Measurements from ENCODE around the gene MFNG.

MFNG gene

DNA sequence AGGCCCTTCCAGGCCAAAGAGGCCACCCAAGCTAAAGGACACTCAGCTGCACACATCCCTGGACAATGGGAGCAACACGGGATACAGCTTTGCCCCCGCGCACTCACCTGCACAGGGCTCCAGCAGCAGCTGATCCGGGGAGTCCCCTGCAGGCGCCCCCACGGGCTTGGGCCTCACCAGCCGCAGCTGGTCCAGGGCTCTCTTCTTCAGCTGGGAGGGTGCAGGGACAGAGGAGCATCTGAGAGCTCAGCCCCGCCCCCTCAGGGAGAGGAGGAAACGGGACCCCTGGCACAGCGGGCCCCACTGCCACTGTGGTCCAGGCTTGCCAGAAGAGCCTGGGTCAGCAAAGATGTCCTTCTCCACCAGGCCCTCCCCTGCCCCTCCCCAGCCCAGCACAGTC is 7.8 kb upstream of the MFNG start:
- no peak for DNase-seq (ENCODE audit: low read depth)

DNA sequence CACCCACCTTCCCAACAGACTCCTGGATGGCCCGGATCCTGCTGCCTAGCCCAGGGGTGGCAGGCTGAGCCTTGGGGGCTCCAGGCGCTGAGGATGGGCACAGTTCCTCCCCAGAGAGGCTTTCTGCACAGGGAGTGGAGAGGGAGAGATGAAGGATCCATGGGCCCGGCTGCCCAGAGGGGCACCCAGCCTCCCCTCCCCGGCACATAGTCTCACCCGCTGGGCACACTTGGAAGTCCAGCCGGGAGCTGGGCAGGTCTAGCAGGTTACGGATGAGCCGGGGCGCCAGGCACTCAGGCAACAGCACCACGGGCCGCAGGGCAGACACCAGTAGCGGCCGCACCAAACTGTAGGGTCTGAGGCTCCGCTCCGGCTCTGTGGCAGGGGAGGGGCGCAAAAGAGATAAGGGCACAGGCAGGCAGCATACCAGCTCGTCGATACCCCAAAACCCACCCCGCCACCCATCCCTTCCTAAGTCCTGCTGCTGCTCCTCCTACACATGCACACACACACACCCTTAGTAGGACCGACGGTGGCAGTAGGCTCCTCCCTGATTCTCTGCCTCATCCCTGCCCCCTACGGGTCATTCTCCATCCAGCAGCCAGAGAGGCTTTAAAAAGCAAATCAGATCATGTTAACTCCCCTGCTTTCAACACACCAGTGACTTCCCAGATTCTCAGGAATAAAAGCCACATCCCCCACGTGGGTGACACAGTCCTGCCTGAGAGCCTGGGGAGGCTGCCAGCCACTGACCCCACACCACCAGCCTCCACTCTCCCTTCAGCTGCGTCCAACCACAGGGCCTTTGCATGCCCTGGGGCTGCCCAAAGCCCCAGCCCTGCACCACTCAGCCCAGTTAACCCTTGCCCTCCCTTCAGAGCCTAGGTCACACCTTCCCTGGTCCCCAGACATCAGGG is 6.5 kb upstream of the MFNG start:
- peak; percentile 23 for DNase-seq (ENCODE audit: low read depth)

DNA sequence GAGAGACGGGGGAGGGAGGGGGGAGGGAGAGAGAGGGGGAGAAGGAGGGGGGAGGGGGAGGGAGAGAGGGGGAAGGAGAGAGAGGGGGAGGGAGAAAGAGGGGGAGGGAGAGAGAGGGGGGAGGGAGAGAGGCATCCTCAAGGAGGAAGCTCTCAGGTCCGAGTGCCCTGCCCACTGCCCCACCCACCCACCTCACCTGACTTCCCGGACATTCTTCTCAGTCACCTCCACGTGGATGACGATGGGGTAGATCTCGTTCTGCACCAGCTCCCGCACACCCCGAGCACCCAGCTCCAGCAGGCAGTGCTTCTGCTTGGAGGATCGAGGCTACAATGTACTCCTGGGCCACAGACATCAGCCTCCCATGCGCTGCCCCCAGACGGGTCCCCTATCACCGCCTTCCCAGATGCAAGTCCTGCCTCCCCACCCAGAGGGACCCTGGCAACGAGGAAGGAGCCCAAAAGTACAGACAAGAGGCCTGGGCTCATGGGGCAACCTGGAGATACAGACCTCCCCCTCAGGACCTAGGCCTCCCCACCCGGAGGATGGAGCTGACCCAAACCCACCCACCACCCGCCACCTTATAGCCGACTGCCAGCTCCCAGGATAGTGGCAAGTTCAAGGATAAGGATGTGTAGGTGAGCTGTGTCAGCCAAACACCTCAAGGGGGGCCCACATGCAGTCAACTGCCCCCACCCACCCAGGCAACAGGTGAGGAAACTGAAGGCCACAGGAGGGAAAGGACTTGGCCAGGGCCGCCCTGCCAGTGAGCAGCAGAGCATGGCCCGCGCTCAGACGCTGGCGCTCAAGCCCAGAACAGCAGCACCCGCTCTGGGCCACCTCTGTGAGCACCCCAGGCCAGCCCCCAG is 5.6 kb upstream of the MFNG start:
- DNase-seq (ENCODE audit: low read depth) = no peak

DNA sequence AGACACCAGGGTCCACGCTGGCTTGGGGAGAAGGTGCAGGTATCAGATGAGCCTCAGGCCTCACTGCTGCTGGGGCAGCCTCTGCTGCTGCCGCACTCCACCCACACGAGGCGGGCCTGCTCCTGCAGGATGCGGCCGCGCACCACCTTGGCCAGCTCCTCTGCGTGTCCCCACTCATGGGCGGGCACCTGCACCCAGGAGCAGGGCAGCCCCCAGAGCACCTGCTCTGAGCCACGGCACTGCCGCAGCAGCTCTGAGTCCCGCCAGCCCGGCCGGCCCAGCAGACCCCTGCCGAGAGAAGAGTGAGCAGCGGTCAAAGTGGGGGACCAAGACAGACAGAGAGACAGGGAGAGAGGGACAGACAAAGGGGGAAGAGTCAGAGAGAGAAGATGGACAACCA is 4.9 kb upstream of the MFNG start:
- no peak for DNase-seq (ENCODE audit: low read depth)

DNA sequence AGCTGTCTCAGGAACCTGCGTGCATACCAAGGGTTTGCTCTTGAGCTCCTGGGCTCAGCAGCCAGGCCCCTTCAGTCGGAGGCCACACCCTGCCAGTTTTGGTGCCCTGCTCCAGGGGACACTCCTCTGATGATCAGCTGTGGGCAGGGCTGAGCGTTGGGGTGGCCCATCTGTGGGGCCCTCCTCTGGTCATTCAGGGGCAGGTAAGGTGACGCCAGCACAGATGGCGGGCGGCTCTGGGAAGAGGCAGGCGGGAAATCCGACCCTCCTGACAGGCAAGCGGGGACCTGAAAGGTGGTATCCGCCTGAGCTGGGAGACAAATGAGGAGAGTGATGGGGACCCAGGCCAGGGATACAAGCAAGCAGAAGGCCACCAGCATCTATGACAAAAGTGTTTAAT is 3.8 kb upstream of the MFNG start:
- no peak for DNase-seq (ENCODE audit: low read depth)

DNA sequence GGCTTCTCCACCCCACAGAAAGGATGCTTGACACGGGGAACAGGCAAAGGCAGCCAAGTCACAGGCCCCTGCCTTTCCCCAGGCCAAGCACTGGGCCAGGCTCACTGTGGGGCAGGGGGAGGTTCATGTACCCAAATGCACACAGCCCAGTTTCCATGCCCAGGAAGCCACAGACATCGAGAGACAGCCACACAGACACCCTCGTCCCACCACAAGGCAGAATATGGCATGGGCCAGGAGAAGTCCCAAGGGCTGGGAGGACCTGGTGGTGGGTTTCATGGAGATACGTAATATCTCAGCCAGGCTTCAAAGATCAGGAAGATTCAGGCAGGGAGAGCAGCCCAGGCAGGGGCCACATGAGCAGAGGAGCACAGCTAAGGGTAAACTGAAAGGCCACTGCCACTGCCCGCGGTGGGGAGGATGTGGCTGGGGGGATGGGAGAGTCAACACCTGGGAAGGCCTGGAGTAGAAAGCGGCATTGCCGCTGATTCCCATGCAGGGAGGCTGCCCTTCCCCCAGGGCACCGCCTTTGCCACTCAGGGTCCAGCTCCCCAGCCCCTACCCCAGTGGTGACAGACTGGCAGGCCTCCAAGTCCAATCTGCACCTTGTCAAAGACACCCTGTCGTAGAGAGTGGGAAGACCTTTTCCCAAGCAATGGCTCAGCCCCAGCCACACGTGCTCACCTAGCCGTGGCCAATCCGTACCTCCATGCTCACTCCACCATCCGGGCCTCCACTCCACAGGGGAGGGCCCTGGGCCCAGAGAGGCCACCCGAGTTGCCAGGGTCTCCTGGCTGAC is 2.4 kb upstream of the MFNG start:
- no peak for DNase-seq (ENCODE audit: low read depth)

DNA sequence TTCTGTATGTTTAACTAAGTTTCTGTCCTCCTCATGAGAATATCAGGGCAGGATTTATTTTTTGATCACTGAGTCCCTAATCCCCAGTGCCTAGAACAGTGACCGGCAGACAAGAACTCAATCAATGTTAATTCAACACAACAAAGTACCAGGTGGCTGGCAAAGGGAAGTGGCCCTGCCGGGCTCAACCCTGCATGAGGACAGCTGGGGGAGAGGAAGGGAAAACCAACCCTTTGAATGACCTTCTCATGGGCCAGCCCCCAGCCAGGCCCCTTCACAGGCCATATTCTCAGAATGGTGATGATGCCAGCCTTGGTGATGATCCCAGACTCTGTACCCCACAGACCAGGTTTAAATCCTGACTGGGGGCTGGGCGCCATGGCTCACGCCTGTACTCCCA is 1.4 kb upstream of the MFNG start:
- no peak for DNase-seq (ENCODE audit: low read depth)

DNA sequence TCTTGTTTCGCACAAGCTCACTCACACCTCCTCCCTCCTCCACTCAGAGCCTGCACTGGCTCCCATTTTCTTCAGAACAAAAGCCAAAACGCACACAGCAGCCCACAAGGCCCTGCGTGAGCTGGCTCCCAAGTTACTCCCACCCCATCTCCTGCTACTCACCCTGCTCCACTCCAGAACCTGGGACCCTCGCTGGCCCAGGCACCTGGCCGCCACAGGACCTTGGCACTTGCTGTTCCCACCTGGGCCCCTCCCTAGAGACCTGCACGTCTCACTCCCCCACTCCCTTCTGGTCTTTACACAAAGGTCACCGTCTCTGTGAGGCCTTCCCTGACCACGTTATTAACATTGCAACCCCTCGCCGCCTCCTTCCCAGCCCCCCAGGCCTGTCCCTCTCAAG is 945 bp upstream of the MFNG start:
- no peak for DNase-seq (ENCODE audit: low read depth)

DNA sequence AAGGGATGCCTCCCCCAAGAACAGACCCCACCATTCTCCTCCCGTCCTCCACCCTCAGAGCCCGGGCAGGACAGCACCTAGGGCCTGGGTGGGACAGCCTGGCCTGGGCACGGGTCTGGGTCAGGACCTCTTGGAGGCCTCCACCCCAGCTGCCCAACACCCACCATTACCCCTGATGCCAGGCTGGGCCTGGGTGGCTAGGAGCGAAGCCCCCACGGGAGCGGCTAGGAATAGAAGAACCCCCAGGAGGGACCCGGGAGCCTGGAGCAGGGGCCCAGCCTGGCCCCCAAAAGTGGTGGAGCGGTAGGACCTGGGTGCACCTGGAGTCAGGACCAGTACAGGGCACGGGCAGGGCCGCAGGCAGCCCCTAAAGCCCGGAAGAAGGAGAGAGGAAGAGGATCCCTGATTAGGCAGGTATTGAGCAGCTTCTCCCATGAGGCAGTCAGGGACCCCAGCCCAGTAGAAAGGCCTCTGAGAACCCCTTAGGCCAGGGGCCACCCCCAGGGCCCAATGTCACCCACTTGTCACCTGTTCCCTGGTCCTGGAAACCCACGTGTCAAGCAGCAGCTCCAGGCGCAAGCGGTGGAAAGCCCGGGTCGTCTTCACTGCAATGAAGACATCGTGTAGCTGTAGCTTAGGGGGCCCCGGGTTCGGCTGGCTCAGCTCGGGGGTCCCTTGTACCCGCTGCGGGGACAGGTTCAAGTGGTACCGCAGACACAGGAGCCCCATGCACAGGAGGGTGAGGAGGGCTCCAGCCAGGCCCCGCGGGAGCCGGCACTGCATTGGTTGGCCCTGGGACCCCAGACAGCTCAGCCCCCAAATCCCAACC is 575 bp downstream of the MFNG start:
- DNase-seq (ENCODE audit: low read depth) = no peak

DNA sequence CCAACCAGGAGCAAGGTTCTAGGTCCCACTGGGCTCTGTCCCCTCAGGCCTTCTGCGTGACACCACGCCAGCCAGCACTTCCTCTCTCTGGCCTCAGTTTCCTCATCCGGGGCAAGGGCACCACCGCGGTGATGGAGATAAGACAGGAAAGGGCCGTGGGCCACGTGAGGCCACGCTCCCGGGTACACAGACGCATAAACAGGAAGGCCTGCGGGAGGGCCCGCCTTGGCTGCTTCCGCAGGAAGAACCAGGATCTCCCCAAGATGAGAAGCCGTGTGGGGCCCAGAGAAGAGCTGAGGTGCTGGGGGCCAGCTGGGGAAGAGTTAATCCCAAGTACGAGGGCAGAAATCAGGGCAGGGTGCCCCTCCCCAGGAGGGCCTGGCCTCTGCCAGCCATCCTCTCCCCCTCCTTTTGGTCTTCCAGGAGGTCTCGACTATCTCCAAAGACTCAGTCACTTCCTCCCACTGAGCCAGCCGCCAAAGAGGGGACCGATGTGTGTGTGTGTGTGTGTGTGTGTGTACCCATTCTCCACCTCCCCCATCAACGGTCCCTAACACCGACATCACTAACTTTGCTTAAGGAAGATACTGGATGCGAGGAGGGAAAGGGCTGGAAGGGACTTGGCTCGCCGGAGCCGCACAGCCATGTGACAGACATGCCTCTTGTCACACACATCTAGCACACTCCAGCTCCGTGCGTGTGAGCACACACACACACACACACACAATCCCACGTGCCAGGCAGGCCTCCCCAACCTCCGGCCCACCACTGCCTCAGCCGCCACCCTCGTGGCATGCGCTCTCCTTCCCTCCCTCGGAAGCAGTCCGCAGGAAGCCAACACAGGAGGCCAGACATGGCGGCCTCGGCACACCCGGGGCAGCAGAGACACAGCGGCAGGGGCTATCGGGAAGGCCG is 1.4 kb downstream of the MFNG start:
- DNase-seq (ENCODE audit: low read depth) = peak; percentile 78

DNA sequence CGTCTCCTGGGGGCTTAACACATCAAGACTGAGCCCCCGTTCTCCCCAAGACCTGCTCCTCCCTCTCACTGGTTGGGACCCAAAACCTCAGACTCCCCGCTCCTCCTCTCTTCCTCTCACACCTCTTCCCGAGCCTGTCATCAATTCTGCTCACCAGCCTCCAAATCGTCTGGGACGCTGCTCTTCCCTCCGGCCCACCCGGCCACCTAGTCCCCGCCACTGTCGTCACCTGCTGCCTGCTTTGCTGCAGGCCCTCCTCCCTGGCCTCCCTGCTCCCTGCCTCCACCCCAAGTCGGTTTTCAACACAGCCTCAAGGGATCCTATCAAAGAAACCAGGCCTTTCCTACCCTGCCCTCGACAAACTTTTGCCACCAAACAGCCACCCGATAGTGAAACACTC is 3.1 kb downstream of the MFNG start:
- no peak for DNase-seq (ENCODE audit: low read depth)

DNA sequence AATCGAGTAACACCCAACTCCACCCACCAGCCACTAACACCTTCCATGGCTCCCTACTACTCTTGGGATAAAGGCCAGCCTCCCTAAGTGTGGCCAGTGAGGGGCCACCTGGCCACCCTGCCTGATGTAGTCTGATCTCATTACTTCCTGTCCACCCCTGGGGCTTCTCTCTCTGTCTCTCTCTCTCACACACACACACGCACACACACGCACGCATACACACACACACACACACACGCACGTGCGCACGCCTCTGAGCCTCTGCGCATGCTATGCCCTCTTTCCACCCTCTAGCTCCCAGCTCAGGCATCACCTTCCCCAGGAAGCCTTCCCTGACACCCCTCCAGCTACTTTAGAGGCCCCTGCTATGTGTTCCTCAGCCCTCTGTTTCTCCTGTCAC is 3.9 kb downstream of the MFNG start:
- DNase-seq (ENCODE audit: low read depth) = no peak

DNA sequence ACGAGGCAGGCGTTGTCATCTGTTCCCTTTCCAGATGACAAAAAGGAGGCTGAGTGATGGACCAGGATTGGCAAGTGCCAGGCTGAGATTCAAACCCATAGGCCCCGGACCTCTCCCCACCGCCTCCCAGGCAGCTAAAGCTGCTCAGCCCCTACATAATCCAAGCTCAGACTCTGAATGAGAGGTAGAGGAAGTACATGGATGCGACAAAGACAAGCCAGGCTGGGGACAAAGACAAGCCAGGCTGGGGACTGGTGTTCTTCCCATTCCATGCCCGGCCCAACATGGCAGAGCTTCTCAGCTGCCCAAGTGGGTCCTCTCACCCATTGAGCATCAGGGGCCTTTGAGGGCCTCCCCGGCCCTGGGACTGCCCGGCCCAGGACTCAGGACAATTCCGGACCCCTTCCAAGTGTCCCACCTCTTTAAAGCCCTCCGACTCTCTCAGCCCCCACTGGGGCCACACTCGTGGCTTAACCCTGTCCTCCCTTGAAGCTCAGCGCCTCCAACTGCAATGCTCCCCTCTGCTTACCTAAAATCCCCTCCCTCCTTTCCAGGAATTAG is 4.8 kb downstream of the MFNG start:
- no peak for DNase-seq (ENCODE audit: low read depth)

DNA sequence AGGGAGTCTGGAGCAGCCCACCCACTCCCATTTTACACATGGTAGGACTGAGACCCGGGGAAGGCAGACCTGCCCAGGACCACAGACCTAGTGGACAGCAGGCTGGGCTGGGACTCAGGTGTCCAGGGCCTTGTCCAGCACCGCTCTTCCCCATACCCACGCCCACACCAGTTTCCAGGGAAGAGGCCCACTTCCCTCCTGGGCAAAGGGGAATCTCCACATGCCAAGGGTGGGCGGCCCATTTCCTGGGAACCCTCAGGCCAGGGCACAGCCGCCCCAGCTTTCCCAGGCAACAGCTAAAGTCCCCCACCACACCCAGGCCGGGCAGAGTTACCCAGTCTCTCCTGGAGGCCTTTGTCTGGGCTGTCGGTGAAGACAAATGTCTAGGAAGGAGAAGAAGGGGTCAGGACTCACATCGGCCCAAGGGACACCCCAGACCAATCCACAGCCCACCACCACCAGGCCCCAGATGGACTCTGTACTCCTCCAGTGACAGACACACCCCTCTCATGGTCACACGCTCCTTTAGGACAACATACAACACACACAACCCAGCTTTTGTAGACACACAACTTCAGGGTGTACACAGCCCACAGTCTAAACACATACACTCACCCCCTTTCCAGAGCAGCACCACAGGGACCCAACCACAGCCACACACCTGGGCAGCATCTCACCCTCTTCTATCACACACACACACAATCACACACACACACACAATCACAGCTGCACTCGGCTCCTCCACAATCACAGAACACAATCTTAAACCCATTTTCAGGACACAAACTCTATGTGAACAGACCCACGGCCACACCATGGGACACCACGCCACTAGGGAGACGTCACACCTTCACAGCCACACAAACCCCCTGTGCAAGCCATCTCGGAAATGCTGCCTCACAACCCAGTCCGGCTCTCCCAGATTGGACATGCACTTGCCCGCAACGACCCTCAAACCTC is 5.5 kb downstream of the MFNG start:
- no peak for DNase-seq (ENCODE audit: low read depth)

DNA sequence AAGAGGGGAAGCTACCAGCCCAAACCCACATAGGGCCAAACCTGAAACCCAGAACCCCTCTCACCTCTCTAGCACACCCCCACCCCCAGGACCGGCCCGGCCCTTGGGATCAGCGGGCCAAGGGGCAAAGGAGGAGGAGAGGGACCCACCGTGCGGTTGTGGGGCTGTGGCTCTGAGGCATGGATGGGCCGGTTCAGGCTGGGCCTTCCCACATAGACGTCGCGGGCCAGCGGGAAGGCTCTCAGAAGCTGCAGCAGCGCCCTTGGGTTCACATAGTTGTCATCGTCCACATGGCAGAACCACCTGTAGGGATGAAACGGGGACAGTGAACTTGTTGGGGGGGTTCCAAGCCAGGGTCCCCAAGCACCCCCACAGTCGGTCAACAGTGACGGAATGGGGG is 7.0 kb downstream of the MFNG start:
- DNase-seq (ENCODE audit: low read depth) = no peak

DNA sequence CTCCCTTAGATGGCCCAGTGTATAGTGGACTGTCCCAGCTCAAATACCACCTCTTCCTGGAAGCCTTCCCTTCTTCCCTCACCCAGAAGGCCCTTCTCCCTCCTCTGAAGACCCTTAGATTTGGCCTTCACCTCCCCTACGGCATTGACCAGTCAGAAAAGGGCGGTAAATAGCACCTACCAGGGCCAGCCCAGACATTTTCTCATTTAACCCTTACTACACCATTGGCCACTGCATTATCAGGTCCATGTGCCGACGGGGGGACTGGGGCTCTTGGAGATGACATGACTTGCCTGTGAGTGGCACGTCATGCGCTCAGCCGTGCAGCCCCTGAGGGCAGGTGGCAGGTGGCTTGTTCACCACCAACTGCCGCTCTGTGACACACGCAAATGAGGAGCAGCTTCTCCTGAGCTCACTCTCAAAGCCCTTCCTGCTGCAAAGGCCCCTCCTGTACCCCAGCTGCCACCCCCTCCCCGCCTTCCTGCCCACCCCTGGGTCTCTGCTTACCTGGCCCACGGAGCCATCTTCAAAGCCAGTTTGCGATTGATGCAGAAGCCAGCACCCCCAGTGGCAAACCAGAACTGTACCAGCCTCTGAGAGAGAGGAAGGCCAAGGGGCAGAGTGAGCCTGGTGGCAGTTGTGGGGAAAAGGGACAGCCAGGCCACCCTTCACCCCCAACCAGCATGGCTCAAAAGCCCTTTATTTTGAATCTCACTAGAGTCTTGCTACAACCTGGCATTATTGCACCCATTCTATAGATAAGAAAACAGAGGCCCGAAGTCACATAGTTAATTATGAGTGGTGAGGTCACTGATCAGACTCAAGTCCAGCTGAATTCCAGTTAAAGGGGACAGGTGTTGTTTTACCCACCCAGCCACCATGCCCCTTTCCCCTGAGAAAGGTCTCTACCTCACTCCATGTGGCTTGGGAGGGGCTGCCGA is 9.5 kb downstream of the MFNG start:
- no peak for DNase-seq (ENCODE audit: low read depth)

DNA sequence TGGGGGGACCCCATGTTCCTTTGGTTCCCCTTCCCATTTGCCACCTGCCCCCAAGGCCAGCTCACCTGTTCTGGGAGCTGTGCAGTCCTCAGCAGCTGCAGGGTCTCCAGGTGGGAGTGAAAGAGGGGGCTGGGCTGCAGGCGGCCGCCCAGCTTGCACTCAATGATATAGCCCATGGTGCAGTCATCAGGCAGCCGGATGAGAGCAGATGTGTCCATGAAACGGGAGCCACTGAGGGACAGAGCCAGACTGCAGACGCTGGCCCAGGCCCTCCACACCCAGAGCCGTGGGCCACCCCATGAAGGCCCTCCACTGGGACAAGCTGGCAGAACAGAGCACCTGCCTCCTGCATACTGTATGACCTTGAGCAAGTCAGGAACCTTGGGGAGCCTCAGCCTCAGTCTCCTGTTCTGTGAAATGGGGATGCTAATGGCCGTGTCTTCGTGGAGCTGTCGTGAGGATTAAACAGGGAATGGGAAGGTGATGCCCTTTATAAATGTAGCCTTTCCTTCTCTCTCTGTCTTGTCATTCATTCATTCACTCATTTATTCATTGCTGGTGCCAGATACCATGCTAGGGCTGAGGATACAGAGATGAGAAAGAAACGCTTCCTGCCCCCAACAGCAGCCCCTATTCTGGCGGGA is 11.6 kb downstream of the MFNG start:
- no peak for DNase-seq (ENCODE audit: low read depth)

Data from activated T-helper 1 cell treated with Interleukin-2 at 50 U/mL for 16 hours (primary cell).